Upper lobe of left lung (tissue), 6 donors: ENCODE measurements around the gene REN. TPM values are rescaled to one million over a fixed set of nuclear protein-coding genes. Genes with fewer than 3 reads are reported as not detected.
A peak's percentile ranks its signal among the peaks of the same experiment; 100 is the strongest.

Experiments used
- ATAC-seq, 2 donors: fragments of 200-7000 bp; cut with Tn5 transposase; one replicate each; pipeline ENCODE4 v1.9.1; 2022; ENCODE audit warnings: mild to moderate bottlenecking in 2 of 2, moderate library complexity in 2 of 2; ENCODE audit not compliant: low FRiP score in 2 of 2
- DNase-seq, 2 donors: peaks; one replicate each; pipeline ENCODE4 v3.0.0-alpha.2; 2019 to 2020
- H3K27ac ChIP-seq, 4 donors: fragments of 200-600 bp; sonication (generic); one replicate each; pipeline ENCODE4 v1.5.1; 2016 to 2019
- H3K27me3 ChIP-seq, 4 donors: fragments of 200-600 bp; sonication (generic); one replicate each; pipeline ENCODE4 v1.5.1; 2017 to 2019
- H3K36me3 ChIP-seq, 4 donors: fragments of 200-600 bp; sonication (generic); one replicate each; pipeline ENCODE4 v1.5.1; 2016 to 2019
- H3K4me1 ChIP-seq, 4 donors: fragments of 200-600 bp; sonication (generic); one replicate each; pipeline ENCODE4 v1.5.1; 2018 to 2019
- H3K4me3 ChIP-seq, 4 donors: fragments of 200-600 bp; sonication (generic); one replicate each; pipeline ENCODE4 v1.5.1; 2017 to 2019; ENCODE audit warnings: mild to moderate bottlenecking in 2 of 4, moderate library complexity in 1 of 4
- H3K9me3 ChIP-seq, 4 donors: fragments of 200-600 bp; sonication (generic); one replicate each; pipeline ENCODE4 v1.5.1; 2018 to 2019
- EP300 ChIP-seq, 4 donors: sonication (generic); formaldehyde crosslinking; IDR thresholded peaks; one replicate each; pipeline ENCODE4 v1.5.1; 2017; ENCODE audit warnings: antibody characterized with exemption in 4 of 4, control low read depth in 2 of 4
- POLR2A ChIP-seq, 4 donors: fragments of 450-650 bp; IDR thresholded peaks; one replicate each; pipeline ENCODE4 v1.5.1; 2016 to 2017; ENCODE audit warnings: antibody characterized with exemption in 4 of 4, mild to moderate bottlenecking in 2 of 4
- POLR2AphosphoS5 ChIP-seq, 2 donors: sonication (generic); formaldehyde crosslinking; IDR thresholded peaks; one replicate each; pipeline ENCODE4 v1.5.1; 2017; ENCODE audit warnings: antibody characterized with exemption in 2 of 2
- WGBS, 2 donors: methylation state at CpG; one replicate each; pipeline ENCODE4 v1.1.5; 2017 to 2018; 5-methylcytosine and 5-hydroxymethylcytosine counted together
- total RNA-seq, 6 donors: library from RNA; depleted of rRNA in 4 of 6; stranded (reverse); fragments of >200 nt in 4 of 6; gene quantifications; one replicate each; pipeline versions ENCODE4 v1.1.0 to v1.2.1, GENCODE V29; 2016 to 2021
- TF ChIP-seq, protein P1 (sequence below), 6 experiments: fragments of 450-650 bp in 4 of 6; fragments of 200-600 bp in 2 of 6; sonication (generic) in 2 of 6; IDR thresholded peaks; one replicate each; pipeline ENCODE4 v1.5.1; 2016 to 2019; ENCODE audit warnings: antibody characterized with exemption in 6 of 6
- donor health status: DM: no; HTN: no; CAD: no; lungs with moderate emphysema.
- donor health status: DM: no; HTN: yes; CAD: no; lungs with severe emphysema.

The REN gene
- total RNA-seq, 6 donors from 2014 or later = 0.64 to 0.76 (median 0.66) TPM; not detected in 3

GRCh38 chr1:204123376-204123775, 42.8 kb downstream of the REN start:
- TF ChIP-seq POLR2AphosphoS5 (IDR thresholded peaks at IDR 0.05) = no peak
- TF ChIP-seq, protein P1, sequence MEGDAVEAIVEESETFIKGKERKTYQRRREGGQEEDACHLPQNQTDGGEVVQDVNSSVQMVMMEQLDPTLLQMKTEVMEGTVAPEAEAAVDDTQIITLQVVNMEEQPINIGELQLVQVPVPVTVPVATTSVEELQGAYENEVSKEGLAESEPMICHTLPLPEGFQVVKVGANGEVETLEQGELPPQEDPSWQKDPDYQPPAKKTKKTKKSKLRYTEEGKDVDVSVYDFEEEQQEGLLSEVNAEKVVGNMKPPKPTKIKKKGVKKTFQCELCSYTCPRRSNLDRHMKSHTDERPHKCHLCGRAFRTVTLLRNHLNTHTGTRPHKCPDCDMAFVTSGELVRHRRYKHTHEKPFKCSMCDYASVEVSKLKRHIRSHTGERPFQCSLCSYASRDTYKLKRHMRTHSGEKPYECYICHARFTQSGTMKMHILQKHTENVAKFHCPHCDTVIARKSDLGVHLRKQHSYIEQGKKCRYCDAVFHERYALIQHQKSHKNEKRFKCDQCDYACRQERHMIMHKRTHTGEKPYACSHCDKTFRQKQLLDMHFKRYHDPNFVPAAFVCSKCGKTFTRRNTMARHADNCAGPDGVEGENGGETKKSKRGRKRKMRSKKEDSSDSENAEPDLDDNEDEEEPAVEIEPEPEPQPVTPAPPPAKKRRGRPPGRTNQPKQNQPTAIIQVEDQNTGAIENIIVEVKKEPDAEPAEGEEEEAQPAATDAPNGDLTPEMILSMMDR (IDR thresholded peaks at IDR 0.05) = peak; percentile 12 to 52 (median 31)
- no peak for ATAC-seq
- Histone ChIP-seq H3K4me1 (peaks cover 18 to 31% (median 25%) of the 10 kb centered on the region in 4 donors), H3K9me3 (no peaks in the 10 kb centered on the region), H3K4me3 (no peak overlapping the region), H3K27ac (peak overlapping the region; percentile 7 to 69 (median 36)), H3K27me3 (no peaks in the 10 kb centered on the region), H3K36me3 (peaks cover 7 to 78% (median 58%) of the 10 kb centered on the region in 4 donors)
- peak in 1 of 2 donors; percentile 13 for DNase-seq
- 66 to 71% methylated on average over 6 to 9 of the region's 9 CpGs for WGBS, 2 donors

GRCh38 chr1:204121840-204122555, 44.1 kb downstream of the REN start:
- TF ChIP-seq POLR2A (IDR thresholded peaks at IDR 0.05) (no peak), EP300 (IDR thresholded peaks at IDR 0.05) (no peak), POLR2AphosphoS5 (IDR thresholded peaks at IDR 0.05) (no peak)
- TF ChIP-seq, protein P1 (IDR thresholded peaks at IDR 0.05) = no peak
- ATAC-seq (no peak), DNase-seq (peak in 1 of 2 donors; percentile 63)
- 95 to 96% methylated on average over 14 to 17 of the region's 17 CpGs for WGBS, 2 donors
- Histone ChIP-seq H3K36me3 (peaks cover 7 to 91% (median 69%) of the 10 kb centered on the region in 4 donors), H3K9me3 (no peaks in the 10 kb centered on the region), H3K4me1 (peaks cover 11 to 23% (median 15%) of the 10 kb centered on the region in 4 donors), H3K27ac (peak overlapping the region in 3 of 4 donors; percentile 26 to 69 (median 30)), H3K4me3 (no peak overlapping the region), H3K27me3 (no peaks in the 10 kb centered on the region)

DNA sequence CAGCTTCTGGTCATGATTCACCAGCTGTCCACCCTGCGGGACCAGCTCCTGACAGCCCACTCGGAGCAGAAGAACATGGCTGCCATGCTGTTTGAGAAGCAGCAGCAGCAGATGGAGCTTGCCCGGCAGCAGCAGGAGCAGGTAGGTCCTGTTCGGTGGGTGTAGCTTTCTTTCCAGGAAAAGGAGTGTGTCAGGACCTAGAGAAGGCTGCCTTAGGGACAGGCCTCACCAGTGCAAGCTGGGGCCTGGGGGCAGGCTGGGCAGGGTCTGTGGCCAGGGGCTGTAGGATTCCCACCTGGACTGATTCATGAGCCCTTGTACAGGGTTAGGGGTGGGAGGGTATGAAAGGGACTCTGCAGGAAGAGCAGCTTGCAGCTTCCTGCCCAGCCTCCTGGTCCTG, 49.6 kb downstream of the REN start:
- Histone ChIP-seq H3K9me3 (no peaks in the 10 kb centered on the region), H3K27ac (peak overlapping the region in 3 of 4 donors; percentile 15 to 42 (median 23)), H3K4me1 (peaks cover under 1 to 40% (median 4%) of the 10 kb centered on the region in 4 donors), H3K27me3 (no peaks in the 10 kb centered on the region), H3K4me3 (no peak overlapping the region), H3K36me3 (peaks cover 0 to 63% (median 34%) of the 10 kb centered on the region in 4 donors)
- DNase-seq (peak in 1 of 2 donors; percentile 40), ATAC-seq (no peak)
- 91 to 100% methylated on average over 2 to 4 of the region's 4 CpGs for WGBS, 2 donors
- TF ChIP-seq EP300 (IDR thresholded peaks at IDR 0.05) (no peak), POLR2A (IDR thresholded peaks at IDR 0.05) (no peak), POLR2AphosphoS5 (IDR thresholded peaks at IDR 0.05) (no peak)
- TF ChIP-seq, protein P1 (IDR thresholded peaks at IDR 0.05) = no peak

DNA sequence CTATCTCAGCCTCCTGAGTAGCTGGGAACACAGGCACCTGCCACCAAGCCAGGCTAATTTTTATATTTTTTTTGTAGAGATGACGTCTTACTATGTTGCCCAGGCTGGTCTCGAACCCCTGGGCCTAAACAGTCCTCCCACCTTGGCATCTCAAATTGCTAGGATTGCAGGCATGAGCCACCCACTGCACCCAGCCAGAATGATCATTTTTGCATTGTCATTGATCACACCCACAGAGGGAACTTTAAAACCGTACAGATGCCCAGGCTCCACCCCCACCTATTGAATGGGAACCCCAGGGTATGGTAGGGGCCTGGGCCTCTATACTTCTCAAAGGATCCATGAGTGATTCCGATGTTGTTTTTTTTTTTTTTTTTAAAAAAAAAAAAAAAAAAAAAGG, 51.0 kb downstream of the REN start:
- H3K4me1 ChIP-seq = peaks cover 10 to 53% (median 15%) of the 10 kb centered on the region in 4 donors
- H3K4me3 ChIP-seq = no peak overlapping the region
- no peak for TF ChIP-seq POLR2AphosphoS5 (IDR thresholded peaks at IDR 0.05)
- no peak for TF ChIP-seq EP300 (IDR thresholded peaks at IDR 0.05)
- TF ChIP-seq, protein P1 (IDR thresholded peaks at IDR 0.05) = no peak
- no peak for TF ChIP-seq POLR2A (IDR thresholded peaks at IDR 0.05)
- WGBS, 2 donors = 75 to 78% methylated on average over 4 of the region's 4 CpGs
- no peaks in the 10 kb centered on the region for H3K9me3 ChIP-seq
- no peak for DNase-seq
- no peaks in the 10 kb centered on the region for H3K27me3 ChIP-seq
- ATAC-seq = no peak
- H3K36me3 ChIP-seq = peaks cover 0 to 51% (median 33%) of the 10 kb centered on the region in 4 donors
- H3K27ac ChIP-seq = peak overlapping the region in 1 of 4 donors; percentile 27
